Skeletal muscle satellite cell (primary cell): ENCODE results near the gene HAAO.

Experiments used
- H3K27me3 ChIP-seq: 2 replicates; pipeline ENCODE4 v1.7.0; 2013; ENCODE audit warnings: low read length; ENCODE audit not compliant: control insufficient read depth, insufficient read depth
- H3K36me3 ChIP-seq: 2 replicates; pipeline ENCODE4 v1.7.0; 2013; ENCODE audit warnings: mild to moderate bottlenecking, control low read depth, low read length; ENCODE audit not compliant: insufficient read depth
- H3K4me1 ChIP-seq: 2 replicates; pipeline ENCODE4 v1.7.0; 2013; ENCODE audit warnings: low read length; ENCODE audit not compliant: control insufficient read depth, insufficient read depth
- H3K4me2 ChIP-seq: 2 replicates; pipeline ENCODE4 v1.7.0; 2013; ENCODE audit warnings: mild to moderate bottlenecking, low read length
- H3K4me3 ChIP-seq: 2 replicates; pipeline ENCODE4 v1.7.0; 2013; ENCODE audit warnings: low read length
- H3K9ac ChIP-seq: 2 replicates; pipeline ENCODE4 v1.7.0; 2013; ENCODE audit warnings: mild to moderate bottlenecking, low read depth, low read length, moderate library complexity
- H3K9me3 ChIP-seq: replicated peaks from 2 replicates; pipeline ENCODE4 v1.7.0; 2013; ENCODE audit warnings: mild to moderate bottlenecking, control low read depth, low read length

The HAAO gene

GRCh38 chr2:42810971-42811811, 18.8 kb upstream of the HAAO start:
- peak overlapping the region; percentile 88 for H3K4me2 ChIP-seq
- no peaks in the 10 kb centered on the region for H3K9me3 ChIP-seq
- peak overlapping the region; percentile 98 for H3K9ac ChIP-seq
- H3K4me3 ChIP-seq, result peak overlapping the region; percentile 82
- no peaks in the 10 kb centered on the region for H3K27me3 ChIP-seq
- H3K36me3 ChIP-seq, result no peaks in the 10 kb centered on the region
- peaks cover 20% of the 10 kb centered on the region for H3K4me1 ChIP-seq

GRCh38 chr2:42810121-42810970, 18.0 kb upstream of the HAAO start:
- Histone ChIP-seq H3K4me2 (peak overlapping the region; percentile 88), H3K27me3 (no peaks in the 10 kb centered on the region), H3K36me3 (no peaks in the 10 kb centered on the region), H3K9me3 (no peaks in the 10 kb centered on the region), H3K4me3 (peak overlapping the region; percentile 82), H3K4me1 (peaks cover 20% of the 10 kb centered on the region), H3K9ac (peak overlapping the region; percentile 98)

- H3K4me3 ChIP-seq, result peak overlapping the region; percentile 82
Measured at GRCh38 chr2:42809819-42810120, 17.4 kb upstream of the HAAO start.

GRCh38 chr2:42809131-42809818, 16.9 kb upstream of the HAAO start:
- H3K4me2 ChIP-seq, result peak overlapping the region; percentile 88
- no peaks in the 10 kb centered on the region for H3K36me3 ChIP-seq
- peaks cover 1% of the 10 kb centered on the region for H3K27me3 ChIP-seq
- peak overlapping the region; percentile 82 for H3K4me3 ChIP-seq
- no peaks in the 10 kb centered on the region for H3K9me3 ChIP-seq
- H3K4me1 ChIP-seq, result peaks cover 20% of the 10 kb centered on the region
- H3K9ac ChIP-seq, result peak overlapping the region; percentile 98

More at GRCh38 chr2:42809819-42810120, 17.4 kb upstream of the HAAO start:
- Histone ChIP-seq H3K36me3 (no peaks in the 10 kb centered on the region), H3K9ac (peak overlapping the region; percentile 98), H3K4me2 (peak overlapping the region; percentile 88), H3K9me3 (no peaks in the 10 kb centered on the region), H3K27me3 (no peaks in the 10 kb centered on the region), H3K4me1 (peaks cover 20% of the 10 kb centered on the region)

GRCh38 chr2:42808301-42808700, 15.9 kb upstream of the HAAO start:
- Histone ChIP-seq H3K4me1 (peaks cover 20% of the 10 kb centered on the region), H3K9ac (no peak overlapping the region), H3K4me2 (no peak overlapping the region), H3K36me3 (no peaks in the 10 kb centered on the region), H3K4me3 (no peak overlapping the region), H3K9me3 (no peaks in the 10 kb centered on the region), H3K27me3 (peaks cover 8% of the 10 kb centered on the region)

- Histone ChIP-seq H3K27me3 (peaks cover 18% of the 10 kb centered on the region), H3K4me2 (no peak overlapping the region), H3K9me3 (no peaks in the 10 kb centered on the region), H3K36me3 (no peaks in the 10 kb centered on the region), H3K9ac (no peak overlapping the region), H3K4me3 (no peak overlapping the region), H3K4me1 (peaks cover 19% of the 10 kb centered on the region)
Measured at GRCh38 chr2:42806786-42807185, 14.4 kb upstream of the HAAO start.

- Histone ChIP-seq H3K4me2 (no peak overlapping the region), H3K9me3 (no peaks in the 10 kb centered on the region), H3K4me3 (no peak overlapping the region), H3K27me3 (peaks cover 18% of the 10 kb centered on the region), H3K36me3 (no peaks in the 10 kb centered on the region), H3K9ac (no peak overlapping the region), H3K4me1 (peaks cover 6% of the 10 kb centered on the region)
Measured at GRCh38 chr2:42804891-42805290, 12.5 kb upstream of the HAAO start.

- Histone ChIP-seq H3K4me2 (no peak overlapping the region), H3K4me3 (no peak overlapping the region), H3K36me3 (no peaks in the 10 kb centered on the region), H3K9me3 (no peaks in the 10 kb centered on the region), H3K9ac (no peak overlapping the region), H3K27me3 (peaks cover 18% of the 10 kb centered on the region), H3K4me1 (peaks cover 5% of the 10 kb centered on the region)
Measured at GRCh38 chr2:42804338-42804737, 12.0 kb upstream of the HAAO start.

- Histone ChIP-seq H3K4me1 (no peaks in the 10 kb centered on the region), H3K9me3 (no peaks in the 10 kb centered on the region), H3K4me2 (no peak overlapping the region), H3K36me3 (no peaks in the 10 kb centered on the region), H3K4me3 (no peak overlapping the region), H3K9ac (no peak overlapping the region), H3K27me3 (peaks cover 18% of the 10 kb centered on the region)
Measured at GRCh38 chr2:42802150-42802549, 9.8 kb upstream of the HAAO start.

- H3K9ac ChIP-seq, result no peak overlapping the region
- H3K4me1 ChIP-seq, result no peaks in the 10 kb centered on the region
- H3K4me2 ChIP-seq, result no peak overlapping the region
- no peaks in the 10 kb centered on the region for H3K9me3 ChIP-seq
- peaks cover 18% of the 10 kb centered on the region for H3K27me3 ChIP-seq
- H3K36me3 ChIP-seq, result no peaks in the 10 kb centered on the region
- H3K4me3 ChIP-seq, result no peak overlapping the region
Measured at GRCh38 chr2:42801381-42801780, 9.0 kb upstream of the HAAO start.

GRCh38 chr2:42800981-42801380, 8.6 kb upstream of the HAAO start:
- no peaks in the 10 kb centered on the region for H3K9me3 ChIP-seq
- H3K4me2 ChIP-seq, result no peak overlapping the region
- H3K9ac ChIP-seq, result no peak overlapping the region
- peaks cover 3% of the 10 kb centered on the region for H3K4me1 ChIP-seq
- peaks cover 18% of the 10 kb centered on the region for H3K27me3 ChIP-seq
- no peaks in the 10 kb centered on the region for H3K36me3 ChIP-seq
- H3K4me3 ChIP-seq, result no peak overlapping the region
